Measurements from ENCODE around the gene ACTRT3.

ACTRT3 gene

GRCh38 chr3:169769287-169770181 is at the start of gene ACTRT3:
Gene ACTRT3, minus strand, starts transcription at chr3:169769561. Its CDS starts 41 bp downstream, at chr3:169769520.
- DNase-seq (ENCODE audit: low spot score): peak; percentile 61

DNA sequence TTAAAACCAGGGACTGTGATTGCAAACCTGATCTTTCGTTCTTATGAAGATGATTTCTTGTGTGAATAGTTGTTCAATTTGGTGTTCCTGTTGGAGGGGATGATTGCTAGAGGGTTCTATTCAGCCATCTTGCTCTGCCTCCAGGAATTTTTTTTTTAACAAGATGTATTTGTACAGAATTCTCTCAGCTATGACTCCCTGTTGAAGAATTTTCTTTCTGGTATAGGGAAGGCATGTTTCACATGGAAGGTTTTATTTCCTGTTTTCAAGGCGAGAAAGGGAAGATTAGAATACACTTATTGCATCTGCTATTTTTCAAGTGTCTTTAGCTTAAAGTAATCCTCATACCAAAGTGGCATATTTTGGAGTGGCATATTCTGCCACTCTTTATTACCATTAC is 49.0 kb upstream of the ACTRT3 start:
- no peak for DNase-seq (ENCODE audit: low spot score)

DNA sequence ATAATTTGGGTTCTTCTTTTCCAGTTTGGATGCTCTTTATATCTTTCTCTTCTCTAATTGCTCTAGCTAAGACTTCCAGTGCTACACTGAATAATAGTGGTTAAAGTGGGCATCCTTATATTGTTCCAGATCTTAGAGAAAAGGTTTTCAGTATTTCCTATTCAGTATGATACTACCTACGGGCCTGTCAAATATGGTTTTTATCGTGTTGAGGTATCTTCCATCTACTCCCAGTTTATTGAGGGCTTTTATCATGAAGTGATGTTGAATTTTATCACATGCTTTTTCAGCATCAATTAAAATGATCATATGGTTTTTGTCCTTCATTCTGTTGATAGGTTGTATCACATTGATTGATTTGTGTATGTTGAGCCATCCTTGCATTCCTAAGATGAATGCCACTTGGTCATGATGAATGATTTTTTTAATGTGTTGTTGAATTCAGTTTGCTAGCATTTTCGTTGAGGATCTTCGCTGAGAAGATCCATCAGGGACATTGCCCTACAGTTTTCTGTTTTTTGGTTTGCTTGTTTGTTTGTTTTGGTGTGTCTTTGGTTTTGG is 46.3 kb upstream of the ACTRT3 start:
- DNase-seq (ENCODE audit: low spot score): no peak

DNA sequence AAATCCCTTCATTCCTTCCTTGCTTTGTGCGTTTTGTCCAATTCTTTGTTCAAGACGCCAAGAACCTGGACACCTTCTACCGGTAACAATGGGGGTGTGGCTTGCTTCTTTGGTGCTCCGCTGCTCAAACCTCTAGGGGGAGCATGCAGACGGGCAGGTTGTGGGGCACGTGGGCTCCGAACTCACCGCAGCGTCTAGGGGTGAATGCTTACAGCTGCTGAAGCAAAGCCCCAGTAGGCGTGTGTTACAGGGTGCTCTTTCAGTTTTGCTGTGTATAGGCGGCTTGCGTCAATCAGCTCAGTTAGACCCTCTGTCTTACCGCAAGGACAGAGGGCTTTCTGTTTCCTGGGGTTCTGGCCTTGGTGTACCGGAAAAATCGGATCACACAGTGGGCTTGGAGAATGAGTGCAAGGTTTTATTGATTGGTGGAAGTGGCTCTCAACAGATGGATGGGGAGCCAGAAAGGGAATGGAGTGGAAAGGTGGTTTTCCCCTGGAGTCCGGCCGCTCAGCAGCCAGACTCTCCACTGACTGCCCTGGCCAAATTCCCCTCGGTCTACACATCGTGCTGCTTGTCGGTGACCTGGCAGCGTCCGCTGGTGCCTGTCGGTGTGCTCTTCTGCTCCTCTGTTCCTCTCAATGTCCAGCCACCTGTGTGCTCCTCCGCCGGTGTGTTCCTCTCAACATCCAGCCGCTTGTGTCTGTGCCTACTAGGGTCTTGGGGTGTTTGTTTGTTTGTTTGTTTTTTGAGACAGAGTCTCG is 44.6 kb upstream of the ACTRT3 start:
- DNase-seq (ENCODE audit: low spot score): no peak

DNA sequence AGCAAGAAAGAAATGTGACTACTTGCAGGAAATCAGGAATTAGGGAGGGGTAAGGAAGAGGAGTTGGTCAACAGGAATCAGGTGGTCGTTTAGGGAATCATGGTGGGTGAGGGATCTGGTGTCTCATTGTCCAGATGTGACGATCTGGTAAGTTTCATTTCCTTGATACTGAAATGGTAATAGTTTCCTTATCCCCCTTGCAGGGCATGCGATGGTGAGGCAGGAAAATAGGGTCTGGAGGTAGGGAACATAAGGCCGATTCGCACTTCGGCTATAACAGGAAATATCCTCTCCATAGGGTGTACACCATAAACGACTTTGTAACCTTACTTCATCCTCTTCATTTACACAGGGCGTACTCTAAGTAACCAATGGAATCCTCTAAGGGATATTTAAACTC is 43.9 kb upstream of the ACTRT3 start:
- DNase-seq (ENCODE audit: low spot score): no peak

- peak; percentile 87 for DNase-seq (ENCODE audit: low spot score)
These were observed 43.2 kb upstream of the ACTRT3 start, which contains the start of the genes LRRC34 and LRRIQ4 for GRCh38 chr3:169812332-169813235. Gene LRRC34, minus strand, starts transcription at chr3:169812904. Its CDS starts 356 bp downstream, at chr3:169812548. Gene LRRIQ4, plus strand, starts transcription at chr3:169812870. Its CDS starts 9,052 bp downstream, at chr3:169821922.

DNA sequence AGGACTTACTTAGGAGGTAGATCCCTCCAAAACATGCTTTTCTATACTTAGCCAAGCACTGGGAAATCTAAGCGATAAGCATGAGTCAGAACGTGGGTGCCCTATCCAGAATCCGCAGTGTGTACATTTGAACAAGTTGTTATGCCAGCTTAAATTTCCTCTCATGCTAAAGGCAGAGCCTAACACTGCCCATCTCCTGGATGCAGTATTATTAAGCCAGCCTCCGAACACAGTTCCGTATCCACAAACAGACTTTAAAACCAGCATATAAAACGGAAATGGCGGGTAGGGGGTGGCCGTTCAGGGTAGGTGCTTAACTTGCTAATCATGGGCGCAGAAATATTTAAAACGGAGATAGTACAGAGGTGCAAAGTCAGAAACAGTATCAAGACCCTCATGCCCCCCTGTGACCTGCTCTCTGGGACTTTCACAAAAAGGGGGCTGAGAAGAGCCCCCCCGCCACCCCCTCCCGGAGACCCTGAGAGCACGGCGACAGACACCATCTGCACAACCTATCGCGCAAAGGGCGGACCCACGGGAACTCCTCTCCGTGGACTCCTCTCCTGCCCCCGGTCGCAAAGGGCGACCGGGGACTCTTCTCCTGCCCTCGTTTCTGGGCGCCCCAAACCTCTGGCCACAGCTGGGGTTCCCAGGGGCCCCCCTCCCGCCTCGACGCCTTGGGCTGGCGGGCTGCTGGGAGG is 42.4 kb upstream of the ACTRT3 start:
- peak; percentile 64 for DNase-seq (ENCODE audit: low spot score)

- DNase-seq (ENCODE audit: low spot score): no peak
These were observed 40.0 kb upstream of the ACTRT3 start for GRCh38 chr3:169809230-169809795.

DNA sequence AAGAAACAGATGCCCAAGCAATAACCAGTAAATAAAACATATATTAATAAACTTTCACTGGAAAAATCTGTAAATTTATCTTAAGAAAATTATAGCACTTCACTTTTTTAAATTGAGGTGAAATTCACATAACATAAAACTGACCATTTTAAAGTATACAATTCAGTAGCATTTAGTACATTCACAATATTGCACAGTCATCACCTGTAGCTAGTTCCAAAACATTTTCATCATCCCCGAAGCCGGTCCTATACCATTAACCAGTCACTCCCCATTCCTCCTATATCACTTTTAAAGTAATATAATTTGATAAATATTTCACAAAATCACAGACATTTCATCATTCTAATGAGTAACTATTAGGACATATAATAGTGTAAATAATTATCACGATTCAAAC is 35.3 kb upstream of the ACTRT3 start:
- no peak for DNase-seq (ENCODE audit: low spot score)

DNA sequence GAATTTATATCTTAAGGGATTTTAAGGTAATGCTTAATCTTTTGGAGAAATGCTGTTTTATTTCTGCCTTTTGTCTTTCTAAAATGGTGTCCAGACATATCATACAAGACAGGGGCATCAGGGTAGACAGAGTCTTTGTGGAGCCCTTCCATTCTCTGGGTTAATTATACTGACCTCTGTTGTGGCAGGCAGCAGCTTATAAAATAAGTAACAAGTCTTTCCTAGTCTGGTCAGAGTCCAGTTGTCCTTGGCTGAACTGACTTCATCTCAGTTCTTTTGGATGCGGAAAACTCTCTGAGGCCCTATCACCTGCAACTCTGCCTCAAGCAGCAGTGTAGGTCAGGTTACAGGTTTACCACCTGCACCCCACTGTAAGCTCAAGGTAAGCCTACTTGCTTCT is 23.0 kb upstream of the ACTRT3 start:
- DNase-seq (ENCODE audit: low spot score): no peak

DNA sequence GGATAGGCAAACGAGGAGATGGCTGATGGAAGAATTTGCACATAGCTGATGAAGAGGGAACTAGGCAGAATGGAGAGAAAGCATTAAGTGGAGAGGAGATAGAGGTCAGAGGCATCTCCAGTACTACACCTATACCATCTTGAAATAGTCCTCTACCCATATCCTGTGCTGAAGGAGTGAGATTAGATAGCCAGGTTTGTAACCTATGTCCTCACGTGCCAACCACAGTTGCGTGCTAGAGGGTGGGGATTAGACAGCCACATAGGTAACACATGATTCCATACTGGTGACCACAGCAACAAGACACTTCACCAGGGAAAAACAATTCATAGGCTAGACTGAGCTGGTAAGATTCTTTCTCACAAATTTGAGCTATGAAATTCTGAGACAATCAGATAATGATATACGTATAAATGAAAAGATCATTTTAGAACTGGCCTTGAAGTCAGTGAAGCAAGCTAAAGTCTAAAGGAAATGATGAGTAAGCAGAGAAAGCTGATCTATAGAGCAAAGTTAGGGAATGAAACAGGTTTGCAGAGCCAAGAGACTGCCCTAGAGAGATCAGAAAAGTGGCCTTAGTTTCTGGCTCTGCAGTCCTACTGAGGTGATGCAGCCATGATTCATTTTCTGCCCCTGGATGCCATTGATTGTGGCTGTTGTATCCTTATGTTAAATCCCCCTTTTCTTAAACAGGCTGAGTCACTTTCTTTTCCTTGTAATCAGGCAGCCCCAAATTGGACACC is 21.5 kb upstream of the ACTRT3 start:
- DNase-seq (ENCODE audit: low spot score): no peak

- DNase-seq (ENCODE audit: low spot score): no peak
These were observed 20.9 kb upstream of the ACTRT3 start for GRCh38 chr3:169790219-169790618.

DNA sequence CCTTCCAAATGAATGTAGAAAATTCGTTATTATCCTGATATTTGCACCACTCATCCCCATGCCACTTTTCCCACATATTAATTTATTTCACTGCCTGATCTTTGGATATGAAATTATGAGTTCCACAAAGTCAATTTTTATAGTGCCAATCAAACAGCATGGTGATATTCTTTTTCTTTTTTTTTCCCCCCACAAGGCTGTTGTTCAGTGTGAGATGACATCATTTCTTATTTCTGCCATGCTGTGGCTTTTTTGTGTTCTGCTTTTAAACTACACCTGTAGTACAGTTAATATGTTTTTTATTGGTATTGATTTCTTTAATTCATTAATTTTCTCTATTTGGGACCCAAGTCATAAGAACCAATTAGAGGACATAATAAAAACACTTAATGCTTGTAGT is 18.4 kb upstream of the ACTRT3 start:
- DNase-seq (ENCODE audit: low spot score): no peak

GRCh38 chr3:169787120-169787519 is 17.8 kb upstream of the ACTRT3 start:
- no peak for DNase-seq (ENCODE audit: low spot score)

- DNase-seq (ENCODE audit: low spot score): no peak
These were observed 12.0 kb upstream of the ACTRT3 start for GRCh38 chr3:169781209-169781855.

DNA sequence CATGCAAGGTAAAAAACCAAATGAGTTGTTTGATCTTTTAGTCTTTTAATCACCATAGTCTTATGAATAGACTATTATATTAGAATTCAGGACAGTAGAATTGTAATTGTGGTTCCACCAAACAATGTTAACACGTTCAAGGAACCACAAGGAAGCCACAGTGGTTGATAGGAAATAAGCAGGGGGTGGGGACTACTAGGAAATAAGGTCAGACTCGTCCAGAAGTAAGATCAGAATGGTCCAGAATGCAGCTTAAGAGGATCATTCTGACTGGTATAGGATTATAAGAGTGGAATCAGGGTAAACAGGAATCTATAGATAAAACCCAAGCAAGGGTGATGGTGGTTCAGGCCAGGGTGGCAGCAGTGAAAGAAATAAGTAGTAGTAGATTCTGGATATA is 11.4 kb upstream of the ACTRT3 start:
- DNase-seq (ENCODE audit: low spot score): no peak

GRCh38 chr3:169777822-169778221 is 8.5 kb upstream of the ACTRT3 start:
- DNase-seq (ENCODE audit: low spot score): no peak

DNA sequence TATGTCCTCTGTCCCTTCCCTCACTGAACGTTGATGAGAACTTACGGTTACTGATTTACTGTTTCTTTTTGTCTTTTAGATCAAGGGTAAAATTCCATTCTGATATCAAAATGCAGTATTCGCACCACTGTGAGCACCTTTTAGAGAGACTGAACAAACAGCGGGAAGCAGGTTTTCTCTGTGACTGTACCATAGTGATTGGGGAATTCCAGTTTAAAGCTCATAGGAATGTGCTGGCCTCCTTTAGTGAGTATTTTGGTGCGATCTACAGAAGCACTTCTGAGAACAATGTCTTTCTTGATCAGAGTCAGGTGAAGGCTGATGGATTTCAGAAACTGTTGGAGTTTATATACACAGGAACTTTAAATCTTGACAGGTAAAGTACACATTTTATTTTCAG is 4.8 kb upstream of the ACTRT3 start:
- no peak for DNase-seq (ENCODE audit: low spot score)

Measured in AG20443 (cell line).